Epithelial cell of prostate (primary cell): ENCODE results near the gene POMT1.
"Not testable (repeated sequence)": the region's sequence is repeated elsewhere in the genome, so short reads cannot be mapped to it uniquely, and the experiment has no call there.

Experiments used
- DNase-seq: peaks from one replicate; pipeline ENCODE4 v3.0.0-alpha.2; 2011; ENCODE audit warnings: low read depth, low spot score
- H3K27ac ChIP-seq: fragments of 450-650 bp; 2 replicates; pipeline ENCODE4 v1.5.1; 2017; ENCODE audit warnings: mild to moderate bottlenecking

POMT1 gene

DNA sequence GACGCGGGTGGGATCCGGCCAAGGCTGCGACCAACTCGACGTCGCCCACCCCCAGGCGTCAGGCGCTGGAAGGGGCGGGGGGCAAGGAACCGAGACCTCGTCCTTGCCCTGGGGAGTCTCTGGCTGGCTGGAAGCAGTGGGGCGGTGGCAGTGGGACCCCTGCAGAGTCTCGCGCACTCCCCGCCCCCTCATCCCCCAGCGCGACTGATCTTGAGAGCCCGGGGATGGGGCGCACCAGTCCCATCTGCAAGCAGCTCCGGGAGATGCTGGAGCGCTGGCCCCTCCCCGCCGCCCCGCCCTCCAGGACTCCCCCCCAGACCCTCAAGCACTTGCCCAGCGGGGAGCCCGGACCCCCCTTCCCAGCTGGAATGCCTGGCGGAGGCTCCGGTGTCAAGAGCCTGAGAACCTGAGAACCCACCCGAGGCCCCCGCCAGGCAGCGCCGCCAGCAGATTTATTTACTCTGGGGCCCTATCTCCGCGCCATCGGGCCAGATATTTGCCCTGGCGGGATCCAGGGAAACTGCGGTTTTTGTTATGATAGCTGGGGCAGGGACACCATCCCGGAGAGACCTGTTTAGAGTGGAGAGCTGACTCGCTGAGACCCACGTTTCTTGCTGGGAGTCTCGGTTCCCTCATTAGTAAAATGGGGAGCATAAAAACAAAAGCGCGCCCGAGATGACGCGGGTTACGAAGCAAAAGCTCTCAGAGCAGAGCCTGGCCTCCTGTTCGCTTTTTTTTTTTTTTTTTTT lies 43.8 kb downstream of the POMT1 start:
- no peak for DNase-seq
- no peak overlapping the region for H3K27ac ChIP-seq

DNA sequence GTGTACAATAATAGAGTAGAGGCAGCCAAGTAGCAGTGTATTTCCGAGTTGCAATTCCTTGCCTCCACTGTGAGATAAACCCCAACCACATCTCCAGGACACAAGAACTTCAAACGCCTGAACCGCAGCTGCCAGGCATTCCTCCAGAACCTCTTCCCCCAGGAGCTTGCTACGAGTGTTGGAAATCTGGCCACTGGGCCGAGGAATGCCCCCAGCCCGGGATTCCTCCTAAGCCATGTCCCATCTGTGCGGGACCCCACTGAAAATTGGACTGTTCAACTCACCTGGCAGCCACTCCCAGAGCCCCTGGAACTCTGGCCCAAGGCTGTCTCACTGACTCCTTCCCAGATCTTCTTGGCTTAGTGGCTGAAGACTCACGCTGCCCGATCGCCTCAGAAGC lies 46.5 kb downstream of the POMT1 start:
- DNase-seq, H3K27ac ChIP-seq: not testable (repeated sequence)

DNA sequence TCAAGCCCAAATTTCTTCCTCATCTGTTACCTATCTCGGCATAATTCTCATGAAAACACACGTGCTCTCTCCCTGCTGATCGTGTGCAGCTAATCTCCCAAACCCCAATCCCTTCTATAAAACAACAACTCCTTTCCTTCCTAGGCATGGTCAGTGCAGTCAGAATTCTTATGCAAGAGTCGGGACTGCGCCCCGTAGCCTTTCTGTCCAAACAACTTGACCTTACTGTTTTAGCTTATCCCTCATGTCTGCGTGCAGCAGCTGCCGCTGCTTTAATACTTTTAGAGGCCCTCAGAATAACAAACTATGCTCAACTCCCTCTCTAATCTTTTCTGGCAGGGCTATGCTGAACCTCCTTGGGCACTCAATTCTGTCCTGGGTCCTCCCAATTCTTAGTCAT lies 47.7 kb downstream of the POMT1 start:
- not testable (repeated sequence) for H3K27ac ChIP-seq, DNase-seq

DNA sequence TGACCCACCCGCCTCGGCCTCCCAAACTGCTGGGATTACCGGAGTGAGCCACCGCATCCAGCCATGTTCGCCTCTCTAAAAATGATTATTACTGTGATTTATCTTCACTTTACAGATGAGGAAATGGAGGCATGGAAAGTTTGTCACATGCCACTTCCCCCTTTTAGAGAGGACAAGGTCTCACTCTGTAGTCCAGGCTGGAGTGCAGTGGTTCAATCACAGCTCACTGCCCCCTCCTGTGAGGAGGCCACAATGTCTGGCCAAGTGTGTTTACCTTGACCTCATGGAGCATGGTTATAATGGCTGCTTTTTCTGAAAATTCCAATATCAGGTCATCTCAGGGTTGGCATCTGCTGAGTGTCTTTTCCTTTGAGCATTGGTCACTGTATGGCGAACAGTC lies 49.3 kb downstream of the POMT1 start:
- H3K27ac ChIP-seq, result no peak overlapping the region
- DNase-seq, result no peak

DNA sequence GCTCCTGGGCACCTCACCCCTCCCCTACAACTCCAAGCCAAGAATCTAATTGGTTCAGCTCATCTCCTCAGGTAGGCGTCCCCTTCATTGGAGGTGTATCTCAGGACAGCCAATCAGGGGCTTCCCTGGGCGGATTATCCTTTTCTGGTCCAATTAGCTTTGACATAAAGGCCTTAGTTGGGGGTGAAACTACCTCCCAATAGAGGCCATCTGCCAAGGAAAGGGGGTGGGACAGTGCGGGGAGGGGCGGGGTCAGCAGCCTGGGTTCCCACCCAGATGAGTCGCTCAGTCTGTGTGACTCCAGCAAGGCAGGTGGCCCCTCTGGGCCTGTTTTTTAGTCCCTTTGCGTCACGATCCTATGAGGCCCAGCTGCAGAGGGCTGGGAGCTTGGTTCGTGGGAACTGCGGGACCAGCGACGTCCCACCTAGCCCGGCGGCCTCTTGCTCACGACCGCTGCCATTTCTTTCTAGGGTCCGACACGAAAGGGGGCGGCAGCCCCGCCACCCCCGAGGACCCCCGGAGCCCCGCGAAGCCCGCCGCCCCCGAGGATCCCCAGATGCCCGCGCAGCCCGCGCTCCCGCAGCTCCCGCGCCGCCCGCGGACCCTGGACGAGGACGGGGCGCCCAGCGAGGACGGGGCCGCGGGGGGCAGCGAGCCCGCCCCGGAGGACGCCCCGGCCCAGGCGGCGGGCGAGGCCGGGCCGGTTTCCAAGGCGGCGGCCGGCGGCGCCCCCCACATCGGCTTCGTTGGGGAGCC lies 51.5 kb downstream of the POMT1 start:
- H3K27ac ChIP-seq, result no peak overlapping the region
- DNase-seq, result no peak

DNA sequence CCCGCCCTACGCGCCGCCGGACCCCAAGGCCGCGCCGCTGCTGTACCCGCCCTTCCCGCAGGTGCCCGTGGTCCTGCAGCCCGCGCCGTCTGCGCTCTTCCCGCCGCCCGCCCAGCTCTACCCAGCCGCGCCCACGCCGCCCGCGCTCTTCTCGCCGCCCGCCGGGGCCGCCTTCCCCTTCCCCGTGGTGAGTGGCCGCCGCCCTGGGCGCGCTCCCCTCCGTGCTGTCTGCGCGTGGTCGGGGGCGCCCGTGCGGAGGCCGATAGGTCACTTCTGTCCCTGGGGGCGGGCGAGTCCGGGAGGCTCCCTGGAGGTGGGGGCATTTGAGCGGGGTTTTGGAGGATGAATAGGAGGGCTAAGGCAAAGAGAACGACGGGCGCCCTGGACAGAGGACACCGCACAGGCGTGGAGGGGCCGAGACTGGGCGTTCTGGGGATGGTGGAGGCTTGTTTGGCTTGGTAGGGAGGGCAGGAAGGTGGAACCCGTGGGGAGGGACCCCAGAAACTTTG lies 52.2 kb downstream of the POMT1 start:
- no peak for DNase-seq
- H3K27ac ChIP-seq, result no peak overlapping the region

DNA sequence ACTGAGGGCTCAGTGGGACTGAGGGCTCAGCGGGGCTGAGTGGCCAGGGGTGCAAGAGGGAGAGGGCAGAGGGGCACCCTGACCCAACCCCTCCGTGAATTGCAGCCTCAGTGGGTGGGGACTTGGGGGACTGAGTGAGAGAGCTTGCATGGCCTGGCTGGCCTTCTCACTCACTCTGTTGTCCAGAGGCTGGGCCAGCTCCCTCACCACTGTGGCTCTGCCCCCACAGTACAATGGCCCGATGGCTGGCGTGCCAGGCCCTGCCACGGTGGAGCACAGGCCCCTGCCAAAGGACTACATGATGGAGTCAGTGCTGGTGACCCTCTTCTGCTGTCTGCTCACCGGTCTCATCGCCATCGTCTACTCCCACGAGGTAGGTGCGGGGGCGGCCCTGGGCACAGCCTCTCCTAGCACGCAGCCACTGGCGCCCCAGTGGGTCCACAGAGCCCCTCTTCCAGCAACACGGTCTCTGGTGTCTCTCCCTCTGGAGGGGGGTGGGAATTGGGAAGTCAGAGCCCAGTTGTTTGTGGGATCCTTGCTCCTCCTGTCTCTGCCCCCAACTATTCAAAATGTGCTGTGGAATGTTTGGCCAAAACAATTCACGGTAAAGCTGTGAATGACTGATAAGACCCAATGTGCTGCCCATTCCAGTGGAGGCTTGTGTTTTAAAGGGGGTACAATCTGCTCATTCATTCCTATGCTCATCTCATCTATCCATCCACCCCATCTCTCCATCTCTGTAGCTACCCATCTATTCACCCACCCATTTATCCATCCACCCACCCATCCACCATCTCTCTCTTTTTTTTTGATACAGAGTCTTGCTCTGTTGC lies 53.3 kb downstream of the POMT1 start:
- no peak overlapping the region for H3K27ac ChIP-seq
- no peak for DNase-seq

DNA sequence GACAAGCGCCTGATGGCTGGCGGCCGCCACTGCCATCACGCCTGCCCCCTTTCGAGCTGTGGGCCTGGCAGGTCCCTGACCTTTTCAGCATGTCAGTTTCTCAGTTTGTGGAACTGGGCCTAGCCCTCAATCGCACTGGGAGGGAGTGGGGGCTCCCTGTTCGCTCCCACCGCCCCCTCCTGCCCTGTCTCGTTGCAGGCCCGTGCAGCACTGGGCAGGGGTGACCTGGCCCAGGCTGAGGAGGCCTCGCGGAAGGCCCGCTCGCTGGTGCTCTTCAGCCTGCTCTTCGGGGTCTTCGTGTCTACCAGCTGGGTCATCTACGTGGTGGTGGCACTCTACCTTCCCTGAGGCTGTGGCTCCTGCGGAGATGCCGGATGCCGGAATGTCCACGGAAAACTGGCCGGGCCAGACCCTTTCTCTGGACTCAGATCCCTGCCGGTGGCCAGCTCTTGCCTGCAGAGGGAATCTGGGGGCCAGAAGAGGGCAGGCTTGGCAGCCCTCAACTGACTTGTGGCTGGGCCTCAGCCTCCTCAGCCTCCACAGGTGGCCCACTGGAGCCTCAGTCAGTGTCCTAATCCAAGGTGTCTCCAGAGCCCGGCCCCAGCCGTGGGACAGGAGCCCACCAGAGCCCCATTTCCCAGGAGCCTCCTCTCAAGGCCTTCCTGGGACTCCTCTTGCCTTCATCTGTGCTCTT lies 55.3 kb downstream of the POMT1 start:
- no peak overlapping the region for H3K27ac ChIP-seq
- no peak for DNase-seq

DNA sequence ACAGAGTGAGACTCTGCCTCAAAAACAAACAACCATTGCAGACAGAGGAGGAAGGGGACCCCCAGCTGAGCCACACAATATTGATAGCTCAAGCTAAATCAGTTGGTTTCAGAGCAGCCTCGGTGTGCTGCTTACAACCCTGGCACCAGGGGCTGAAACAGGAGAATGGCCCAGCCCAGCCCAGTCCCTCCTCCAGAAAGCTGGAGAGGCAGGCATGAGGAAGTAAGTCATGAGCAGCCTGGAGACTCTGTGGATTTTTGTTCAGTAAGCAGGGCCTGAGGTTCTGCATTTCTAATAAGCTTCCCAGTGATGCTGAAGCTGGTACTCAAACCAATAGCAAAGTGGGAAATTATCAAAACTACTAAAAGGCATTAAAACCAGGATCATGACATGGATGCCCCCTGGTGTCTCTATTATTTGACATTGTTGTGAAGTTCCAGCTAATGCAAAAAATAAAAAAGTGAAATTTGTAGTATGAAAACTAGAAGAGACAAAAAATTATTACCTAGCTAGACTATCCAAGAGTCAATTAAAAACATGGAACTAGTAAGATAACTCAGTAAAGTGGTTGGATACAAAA lies 56.8 kb downstream of the POMT1 start:
- no peak for DNase-seq
- no peak overlapping the region for H3K27ac ChIP-seq

DNA sequence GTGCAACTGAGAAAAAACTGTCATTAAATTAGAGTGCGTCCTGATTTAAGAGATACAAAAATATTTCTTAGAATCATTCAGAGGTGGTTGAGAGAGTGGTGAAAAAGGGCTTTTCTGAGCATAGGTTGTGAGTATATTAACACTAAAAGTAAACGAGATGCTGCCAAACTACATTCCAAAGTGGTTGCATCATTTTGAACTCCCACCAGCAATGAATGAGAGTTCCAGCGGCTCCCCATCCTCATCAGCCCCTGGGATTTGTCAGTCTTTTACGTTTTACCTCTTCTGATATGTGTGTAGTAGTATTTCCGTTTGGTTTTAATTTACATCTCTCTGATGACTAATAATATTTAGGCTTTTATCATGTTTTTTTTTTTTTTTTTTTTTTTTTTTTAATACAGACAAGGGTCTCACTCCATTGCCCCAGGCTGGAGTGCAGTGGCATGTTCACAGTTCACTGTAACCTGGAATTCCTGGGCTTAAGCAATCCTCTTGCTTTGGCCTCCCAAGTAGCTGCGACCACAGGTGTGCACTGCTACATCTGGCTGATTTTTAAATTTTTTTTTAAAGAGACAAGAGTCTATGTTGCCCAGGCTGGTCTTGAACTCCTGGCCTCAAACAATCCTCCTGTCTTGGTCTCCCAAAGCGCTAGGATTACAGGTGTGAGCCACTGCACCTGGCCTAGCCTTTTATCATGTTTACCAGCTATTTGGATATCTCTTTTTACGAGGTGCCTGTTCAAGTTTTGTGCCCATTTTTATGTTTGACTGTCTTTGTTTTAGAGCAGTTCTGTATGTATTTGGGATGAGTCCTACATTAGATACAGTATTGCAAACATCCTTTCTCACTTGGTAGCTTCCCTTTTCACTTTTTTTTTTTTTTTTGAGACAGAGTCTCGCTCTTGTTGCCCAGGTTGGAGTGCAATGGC lies 59.6 kb downstream of the POMT1 start:
- DNase-seq, result no peak
- H3K27ac ChIP-seq, result no peak overlapping the region

DNA sequence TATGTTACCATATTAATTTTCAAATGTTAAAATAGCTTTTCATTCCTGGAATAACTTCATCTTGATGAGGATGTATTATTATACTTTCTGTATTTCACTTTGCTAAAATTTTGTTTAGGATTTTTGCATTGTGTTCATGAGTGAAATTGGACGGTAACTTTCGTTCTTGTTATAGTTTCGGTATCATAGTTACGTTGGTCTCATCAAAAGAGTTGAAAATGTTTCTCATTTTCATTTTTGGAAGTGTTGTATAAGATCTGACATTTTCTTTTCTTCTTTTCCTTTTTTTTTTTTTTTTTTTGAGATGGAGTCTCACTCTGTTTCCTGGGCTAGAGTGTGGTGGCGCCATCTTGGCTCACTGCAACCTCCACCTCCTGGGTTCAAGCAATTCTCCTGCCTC lies 62.7 kb downstream of the POMT1 start:
- no peak for DNase-seq
- H3K27ac ChIP-seq, result no peak overlapping the region

DNA sequence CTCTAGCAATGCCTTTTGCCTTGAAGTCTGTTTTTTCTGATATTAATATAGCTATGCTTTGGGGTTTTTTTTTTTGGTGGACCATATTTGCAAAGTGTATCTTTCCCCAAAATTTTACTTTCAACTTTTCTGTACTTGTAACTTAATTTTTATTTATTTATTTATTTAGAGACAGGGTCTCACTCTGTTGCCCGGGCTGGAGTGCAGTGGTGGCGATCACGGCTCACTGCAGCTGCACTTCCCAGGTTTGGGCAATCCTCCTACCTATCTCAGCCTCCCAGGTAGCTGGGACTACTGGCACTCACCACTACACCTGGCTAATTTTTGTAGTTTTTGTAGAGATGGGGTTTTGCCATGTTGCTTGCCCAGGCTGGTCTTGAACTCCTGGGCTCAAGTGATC lies 63.4 kb downstream of the POMT1 start:
- no peak for DNase-seq

DNA sequence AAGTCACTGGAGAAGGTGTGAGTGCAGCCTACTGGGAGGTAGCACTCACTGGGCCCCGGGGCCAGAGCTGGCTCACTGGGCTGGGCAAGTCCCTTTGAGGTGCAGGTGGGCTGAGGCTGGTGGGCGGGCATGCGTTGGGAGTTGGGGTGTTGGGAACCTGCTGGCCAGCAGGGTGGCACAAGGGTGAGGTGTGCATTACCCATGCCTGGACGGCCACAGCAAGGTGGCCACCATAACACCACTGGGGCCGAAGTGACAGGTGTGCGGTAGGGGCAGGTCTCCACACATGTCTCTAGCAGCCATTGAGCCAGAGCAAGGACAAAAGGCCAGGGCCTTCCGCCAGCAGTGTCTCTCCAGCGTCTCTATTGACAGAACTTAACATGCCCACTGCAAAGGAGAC lies 65.2 kb downstream of the POMT1 start:
- no peak for DNase-seq

More for the DNA sequence above, 63.4 kb downstream of the POMT1 start:
- no peak overlapping the region for H3K27ac ChIP-seq

More for the DNA sequence above, 65.2 kb downstream of the POMT1 start:
- no peak overlapping the region for H3K27ac ChIP-seq
